Testis (tissue), 3 donors: ENCODE results near the gene GRK4. TPM values are rescaled to one million over a fixed set of nuclear protein-coding genes. Genes with fewer than 3 reads are reported as not detected.

Experiments
- DNase-seq: peaks from one replicate; pipeline ENCODE4 v3.0.0-alpha.2; 2019
- H3K27ac ChIP-seq, 2 donors: fragments of 200-600 bp; sonication (generic); one replicate each; pipeline ENCODE4 v1.5.1; 2019
- H3K27me3 ChIP-seq: fragments of 200-600 bp; sonication (generic); one replicate; pipeline ENCODE4 v1.5.1; 2019
- H3K36me3 ChIP-seq: fragments of 200-600 bp; sonication (generic); one replicate; pipeline ENCODE4 v1.5.1; 2017; ENCODE audit warnings: low read depth; ENCODE audit errors: missing control alignments
- H3K4me1 ChIP-seq: fragments of 200-600 bp; sonication (generic); one replicate; pipeline ENCODE4 v1.5.1; 2019
- H3K4me3 ChIP-seq, 2 donors: fragments of 200-600 bp; sonication (generic); one replicate each; pipeline ENCODE4 v1.5.1; 2017 to 2019
- H3K9me3 ChIP-seq: fragments of 200-600 bp; sonication (generic); one replicate; pipeline ENCODE4 v1.5.1; 2017
- POLR2A ChIP-seq: fragments of 450-650 bp; IDR thresholded peaks from one replicate; pipeline ENCODE4 v1.6.1; 2017; ENCODE audit warnings: antibody characterized with exemption, mild to moderate bottlenecking, moderate library complexity
- WGBS, 2 donors: methylation state at CpG; one replicate each; pipeline ENCODE4 v1.1.5; 2018; 5-methylcytosine and 5-hydroxymethylcytosine counted together
- intact Hi-C: fragments of 100-400 bp; cut with DNase I; formaldehyde crosslinking; loops from one replicate; pipeline ENCODE4 v1.15.1; 2023; ENCODE audit warnings: low total_unique reads
- polyA plus RNA-seq: library from polyadenylated mRNA; stranded (reverse); fragments of 350-450 nt; fragmentation: Illumina TruSeq; extraction: RNeasy Lipid Tissue Mini Kit (QIAGEN cat#74804); gene quantifications from one replicate; pipeline ENCODE4 v1.2.3, GENCODE V29; 2014; ENCODE audit warnings: low read depth, low replicate concordance; ENCODE audit not compliant: insufficient read depth
- total RNA-seq, 2 donors: library from RNA; depleted of rRNA; stranded (reverse); fragments of >200 nt; gene quantifications; one replicate each; pipeline ENCODE4 v1.2.3, GENCODE V29; 2016
- TF ChIP-seq, protein P1 (sequence below), 3 experiments: fragments of 450-650 bp in 2 of 3; fragments of 200-600 bp in 1 of 3; sonication (generic) in 1 of 3; IDR thresholded peaks; one replicate each; pipeline ENCODE4 v1.5.1; 2016 to 2019; ENCODE audit warnings: antibody characterized with exemption in 3 of 3, mild to moderate bottlenecking in 2 of 3, moderate library complexity in 1 of 3

GRK4 gene
- total and polyA plus RNA-seq, 3 donors from 2014 or later: 33.8 to 106 (median 73.0) TPM

DNA sequence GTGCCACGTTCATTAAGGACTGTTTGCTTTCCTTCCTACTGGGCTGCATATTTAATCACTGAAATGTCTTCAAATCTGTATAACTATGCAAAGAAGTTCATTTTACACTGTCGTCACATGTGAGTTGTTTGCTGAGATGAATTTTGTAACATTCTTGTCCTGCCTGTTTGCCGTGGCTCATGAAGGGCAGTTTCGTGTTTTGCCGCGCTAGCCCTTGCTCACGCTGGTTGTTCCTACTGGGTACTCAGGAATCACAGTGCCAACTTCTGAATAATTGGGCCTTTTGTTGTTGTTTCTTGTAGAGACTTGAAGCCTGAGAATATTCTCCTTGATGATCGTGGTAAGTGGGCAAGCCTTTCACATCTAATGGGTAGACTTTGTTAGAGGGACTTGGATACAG is 58.7 kb downstream of the GRK4 start:
- 90 to 92% methylated on average over 8 of the region's 8 CpGs for WGBS, 2 donors
- intact Hi-C loops: no loop called here
- Histone ChIP-seq H3K4me3 (no peak overlapping the region), H3K9me3 (no peaks in the 10 kb centered on the region), H3K36me3 (no peaks in the 10 kb centered on the region), H3K4me1 (no peaks in the 10 kb centered on the region), H3K27ac (no peak overlapping the region), H3K27me3 (no peaks in the 10 kb centered on the region)
- TF ChIP-seq, protein P1, sequence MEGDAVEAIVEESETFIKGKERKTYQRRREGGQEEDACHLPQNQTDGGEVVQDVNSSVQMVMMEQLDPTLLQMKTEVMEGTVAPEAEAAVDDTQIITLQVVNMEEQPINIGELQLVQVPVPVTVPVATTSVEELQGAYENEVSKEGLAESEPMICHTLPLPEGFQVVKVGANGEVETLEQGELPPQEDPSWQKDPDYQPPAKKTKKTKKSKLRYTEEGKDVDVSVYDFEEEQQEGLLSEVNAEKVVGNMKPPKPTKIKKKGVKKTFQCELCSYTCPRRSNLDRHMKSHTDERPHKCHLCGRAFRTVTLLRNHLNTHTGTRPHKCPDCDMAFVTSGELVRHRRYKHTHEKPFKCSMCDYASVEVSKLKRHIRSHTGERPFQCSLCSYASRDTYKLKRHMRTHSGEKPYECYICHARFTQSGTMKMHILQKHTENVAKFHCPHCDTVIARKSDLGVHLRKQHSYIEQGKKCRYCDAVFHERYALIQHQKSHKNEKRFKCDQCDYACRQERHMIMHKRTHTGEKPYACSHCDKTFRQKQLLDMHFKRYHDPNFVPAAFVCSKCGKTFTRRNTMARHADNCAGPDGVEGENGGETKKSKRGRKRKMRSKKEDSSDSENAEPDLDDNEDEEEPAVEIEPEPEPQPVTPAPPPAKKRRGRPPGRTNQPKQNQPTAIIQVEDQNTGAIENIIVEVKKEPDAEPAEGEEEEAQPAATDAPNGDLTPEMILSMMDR (IDR thresholded peaks at IDR 0.05): no peak
- no peak for TF ChIP-seq POLR2A
- DNase-seq: no peak

DNA sequence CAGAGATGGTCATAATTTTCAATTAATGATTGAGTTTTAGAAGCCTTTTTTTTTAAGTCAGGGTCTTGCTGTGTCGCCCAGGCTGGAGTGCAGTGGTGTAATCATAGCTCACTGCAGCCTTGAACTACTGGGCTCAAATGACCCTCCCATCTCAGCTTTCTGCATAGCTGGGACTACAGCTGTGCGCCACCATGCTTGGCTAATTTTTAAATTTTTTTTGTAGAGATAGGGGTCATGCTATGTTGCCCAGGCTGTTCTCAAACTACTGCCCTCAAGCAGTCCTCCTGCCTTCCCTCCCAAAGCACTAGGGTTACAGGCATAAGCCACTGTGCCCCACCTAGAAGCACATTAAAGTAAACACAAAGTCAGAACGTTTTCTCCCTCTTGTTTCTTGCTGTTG is 59.3 kb downstream of the GRK4 start:
- Histone ChIP-seq H3K4me1 (no peaks in the 10 kb centered on the region), H3K27me3 (no peaks in the 10 kb centered on the region), H3K27ac (no peak overlapping the region), H3K36me3 (no peaks in the 10 kb centered on the region), H3K4me3 (no peak overlapping the region), H3K9me3 (no peaks in the 10 kb centered on the region)
- WGBS, 2 donors: 72 to 86% methylated on average over 3 of the region's 3 CpGs
- no peak for TF ChIP-seq POLR2A
- DNase-seq: no peak
- intact Hi-C loops: no loop called here

DNA sequence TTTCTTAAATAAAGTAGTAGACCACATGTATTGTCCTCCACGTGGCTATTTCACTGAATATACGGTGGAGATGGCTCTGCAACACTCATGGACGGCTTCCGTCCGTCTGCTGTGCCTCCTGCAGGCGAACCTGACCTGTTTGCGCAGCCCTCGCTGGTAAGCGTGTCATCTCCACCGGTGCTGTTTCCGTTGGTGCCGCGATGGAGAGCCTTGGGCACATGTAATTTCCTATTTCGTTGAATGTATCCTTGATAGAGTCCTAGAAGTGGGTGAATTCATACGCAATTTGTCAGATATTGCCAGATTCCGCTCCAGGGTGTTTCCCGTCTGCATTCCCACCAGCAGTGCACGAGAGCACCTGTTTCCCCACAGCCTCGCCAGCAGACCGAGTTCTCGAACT is 62.5 kb downstream of the GRK4 start:
- Histone ChIP-seq H3K36me3 (no peaks in the 10 kb centered on the region), H3K27ac (no peak overlapping the region), H3K4me1 (no peaks in the 10 kb centered on the region), H3K4me3 (no peak overlapping the region), H3K27me3 (no peaks in the 10 kb centered on the region), H3K9me3 (no peaks in the 10 kb centered on the region)
- 73 to 83% methylated on average over 21 of the region's 21 CpGs for WGBS, 2 donors
- DNase-seq: no peak
- TF ChIP-seq, protein P1 (IDR thresholded peaks at IDR 0.05): no peak
- no peak for TF ChIP-seq POLR2A
- intact Hi-C loops: no loop called here

DNA sequence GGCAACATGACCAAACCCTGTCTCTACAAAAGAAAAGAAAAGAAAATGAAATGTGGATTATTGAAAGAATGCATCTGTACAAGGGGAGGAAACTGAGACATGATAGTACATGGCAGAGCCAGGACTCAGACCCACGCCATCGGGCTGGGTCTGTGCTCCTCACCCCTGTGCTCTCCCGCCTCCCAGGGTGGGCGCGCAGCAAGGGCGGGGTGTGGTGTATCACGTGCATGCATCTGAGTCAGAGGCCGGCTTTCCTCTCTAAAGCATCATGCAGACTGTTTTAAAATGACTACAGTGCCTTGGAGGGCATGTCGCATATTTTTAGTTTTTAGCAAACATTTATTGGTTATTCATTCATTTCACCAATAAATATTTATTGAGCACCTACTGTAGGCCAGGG is 63.2 kb downstream of the GRK4 start:
- DNase-seq: no peak
- no peak overlapping the region for H3K27ac ChIP-seq
- H3K36me3 ChIP-seq: no peaks in the 10 kb centered on the region
- H3K27me3 ChIP-seq: no peaks in the 10 kb centered on the region
- intact Hi-C loops: no loop called here
- WGBS, 2 donors: 92 to 95% methylated on average over 9 of the region's 9 CpGs
- no peaks in the 10 kb centered on the region for H3K4me1 ChIP-seq
- TF ChIP-seq, protein P1 (IDR thresholded peaks at IDR 0.05): no peak
- TF ChIP-seq POLR2A: no peak
- H3K4me3 ChIP-seq: no peak overlapping the region
- no peaks in the 10 kb centered on the region for H3K9me3 ChIP-seq

DNA sequence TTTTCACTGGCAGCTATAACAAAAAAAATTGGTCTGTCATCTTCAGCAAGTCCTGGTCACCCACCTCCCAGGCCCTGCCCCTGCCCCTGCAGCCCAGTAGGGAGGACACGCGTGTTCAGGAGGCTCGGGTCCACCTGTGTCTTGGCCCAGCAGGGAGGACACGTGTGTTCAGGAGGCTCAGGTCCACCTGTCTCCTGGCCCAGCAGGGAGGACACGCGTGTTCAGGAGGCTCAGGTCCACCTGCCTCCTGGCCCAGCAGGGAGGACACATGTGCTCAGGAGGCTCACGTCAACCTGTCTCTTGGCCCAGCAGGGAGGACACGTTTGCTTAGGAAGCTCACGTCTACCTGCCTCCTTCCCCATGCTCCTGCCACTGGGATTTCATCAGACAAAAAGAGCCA is 66.1 kb downstream of the GRK4 start:
- TF ChIP-seq, protein P1 (IDR thresholded peaks at IDR 0.05): no peak
- no peak for TF ChIP-seq POLR2A
- intact Hi-C loops: no loop called here
- Histone ChIP-seq H3K27me3 (no peaks in the 10 kb centered on the region), H3K36me3 (no peaks in the 10 kb centered on the region), H3K4me1 (no peaks in the 10 kb centered on the region), H3K4me3 (no peak overlapping the region), H3K27ac (no peak overlapping the region), H3K9me3 (no peaks in the 10 kb centered on the region)
- no peak for DNase-seq
- WGBS, 2 donors: 89 to 97% methylated on average over 6 to 9 of the region's 9 CpGs
